Endothelial cell of umbilical vein (primary cell): ENCODE measurements around the gene OSBPL6. TPM values are rescaled to one million over a fixed set of nuclear protein-coding genes. Genes with fewer than 3 reads are reported as not detected.

Experiments used
- BruUV-seq: library from RNA; stranded (reverse); fragments of 400-500 nt; replicated peaks from 2 replicates; lab custom pipeline; 2021; lab: Mats Ljungman, UMichigan
- CTCF ChIA-PET: fragments of 300-600, 350-600 bp; sonication (Branson Sonifier 250); formaldehyde crosslinking; loops from one replicate; lab custom pipeline; 2021; ENCODE audit warnings: antibody characterized with exemption, inconsistent platforms; lab: Charles Lee
- POLR2A ChIA-PET: fragments of 300-600, 350-600 bp; sonication (Branson Sonifier 250); formaldehyde crosslinking; loops from one replicate; lab custom pipeline; 2021; ENCODE audit warnings: antibody characterized with exemption, inconsistent platforms; lab: Charles Lee
- DNase-seq: peaks from one replicate; pipeline ENCODE4 v3.0.0-alpha.2; 2011; ENCODE audit warnings: low read depth, low spot score
- FAIRE-seq: peaks from 2 replicates; lab custom pipeline; 2011; peaks lifted over from hg19 to GRCh38; lab: Jason Lieb, UNC
- H2AFZ ChIP-seq: 2 replicates; pipeline ENCODE4 v1.6.0; 2012; ENCODE audit warnings: low read depth, low read length, control low read depth, inconsistent platforms
- H3K27ac ChIP-seq: 2 replicates; pipeline ENCODE4 v1.5.1; 2011; ENCODE audit warnings: low read depth, mild to moderate bottlenecking, control low read depth, low read length, moderate library complexity; ENCODE audit not compliant: insufficient read depth
- H3K27me3 ChIP-seq, 2 experiments: 2 replicates each; pipeline versions ENCODE4 v1.6.0 to v1.6.1; 2011; ENCODE audit warnings: low read length in 2 of 2, mixed read lengths in 1 of 2; ENCODE audit not compliant: control insufficient read depth in 2 of 2, insufficient read depth in 2 of 2
- H3K36me3 ChIP-seq, 2 experiments: 2 replicates in 1 of 2; 3 replicates in 1 of 2; pipeline ENCODE4 v1.5.1; 2011; ENCODE audit warnings: low read length in 2 of 2, mild to moderate bottlenecking in 1 of 2, moderate library complexity in 1 of 2; ENCODE audit not compliant: control insufficient read depth in 2 of 2, insufficient read depth in 2 of 2; ENCODE audit errors: extremely low read depth in 1 of 2
- H3K4me1 ChIP-seq: 3 replicates; pipeline ENCODE4 v1.5.1; 2011; ENCODE audit warnings: mild to moderate bottlenecking, low read length; ENCODE audit not compliant: control insufficient read depth, insufficient read depth; ENCODE audit errors: extremely low read depth
- H3K4me2 ChIP-seq: 2 replicates; pipeline ENCODE4 v1.6.1; 2011; ENCODE audit warnings: low read length, control low read depth, mixed read lengths; ENCODE audit not compliant: insufficient read depth
- H3K4me3 ChIP-seq, 3 experiments: fragments of 200-600 bp in 1 of 3; sonication (generic), shearing (Covaris generic) in 1 of 3; replicated peaks in 1 of 3; 2 replicates each; pipeline ENCODE4 v1.5.1; 2011 to 2016; ENCODE audit warnings: control low read depth in 3 of 3, low read length in 3 of 3, mild to moderate bottlenecking in 2 of 3, inconsistent platforms in 1 of 3, low read depth in 1 of 3, moderate library complexity in 1 of 3; ENCODE audit not compliant: insufficient read depth in 1 of 3
- H3K79me2 ChIP-seq: 2 replicates; pipeline ENCODE4 v1.6.0; 2012; ENCODE audit warnings: low read length, inconsistent platforms; ENCODE audit not compliant: control insufficient read depth, insufficient read depth
- H3K9ac ChIP-seq: replicated peaks from 2 replicates; pipeline ENCODE3; 2011; ENCODE audit warnings: low read length, control low read depth; ENCODE audit not compliant: insufficient read depth; ENCODE audit errors: extremely low read depth
- H3K9me1 ChIP-seq: replicated peaks from 3 replicates; pipeline ENCODE4 v1.6.0; 2011; ENCODE audit warnings: mild to moderate bottlenecking, low read length; ENCODE audit not compliant: control insufficient read depth, insufficient read depth; ENCODE audit errors: extremely low read depth
- H3K9me3 ChIP-seq: replicated peaks from 2 replicates; pipeline ENCODE4 v1.5.1; 2012; ENCODE audit warnings: low read length, inconsistent platforms; ENCODE audit not compliant: control insufficient read depth, insufficient read depth
- H4K20me1 ChIP-seq: replicated peaks from 2 replicates; pipeline ENCODE3; 2011; ENCODE audit warnings: mild to moderate bottlenecking, low read length; ENCODE audit not compliant: control insufficient read depth, insufficient read depth; ENCODE audit errors: extremely low read depth
- CTCF ChIP-seq, 2 donors: IDR thresholded peaks; 1 replicate in 1 of 2; 2 replicates in 1 of 2; pipeline ENCODE4 v1.5.1; 2011; ENCODE audit warnings: low read length in 2 of 2, mild to moderate bottlenecking in 2 of 2, moderate library complexity in 2 of 2, control low read depth in 1 of 2, inconsistent platforms in 1 of 2, low read depth in 1 of 2; ENCODE audit not compliant: insufficient read depth in 1 of 2; ENCODE audit errors: extremely low read depth in 1 of 2
- EZH2 ChIP-seq: IDR thresholded peaks from 2 replicates; pipeline ENCODE4 v1.6.1; 2012; ENCODE audit warnings: borderline replicate concordance, low read depth, mild to moderate bottlenecking, moderate library complexity, low read length, inconsistent platforms; ENCODE audit not compliant: severe bottlenecking
- GATA2 ChIP-seq: IDR thresholded peaks from 2 replicates; pipeline ENCODE4 v1.7.0; 2011; ENCODE audit warnings: low read depth, mild to moderate bottlenecking, moderate library complexity, mixed read lengths, low read length; ENCODE audit not compliant: insufficient read length, insufficient read depth
- JUN ChIP-seq: IDR thresholded peaks from 2 replicates; pipeline ENCODE4 v1.6.1; 2011; ENCODE audit warnings: borderline replicate concordance, low read depth; ENCODE audit not compliant: insufficient read length, insufficient read depth
- MYC ChIP-seq: IDR thresholded peaks from one replicate; pipeline ENCODE4 v1.6.1; 2011; ENCODE audit warnings: mild to moderate bottlenecking, low read depth, low read length
- POLR2A ChIP-seq: IDR thresholded peaks from 2 replicates; pipeline ENCODE4 v1.6.1; 2012; ENCODE audit warnings: low read depth, mild to moderate bottlenecking, control low read depth, low read length
- POLR2AphosphoS5 ChIP-seq: IDR thresholded peaks from 2 replicates; pipeline ENCODE4 v1.6.1; 2012; ENCODE audit warnings: low read depth, mild to moderate bottlenecking, control low read depth, low read length, moderate library complexity; ENCODE audit not compliant: insufficient read depth
- dilution Hi-C: fragments of 300-500 bp; cut with MboI; formaldehyde crosslinking; loops from one replicate; pipeline ENCODE4 v1.15.0; 2019; ENCODE audit warnings: low sequenced_read_pairs; ENCODE audit not compliant: extremely low pct_ligation_motif_present
- intact Hi-C: fragments of 100-400 bp; cut with micrococcal nuclease; formaldehyde crosslinking; loops from one replicate; pipeline ENCODE4 v1.10.0; 2022
- polyA plus RNA-seq, 4 experiments: library from polyadenylated mRNA; depleted of rRNA in 3 of 4; stranded (reverse) in 3 of 4; unstranded in 1 of 4; fragments of >200 nt; gene quantifications; 2 replicates each; pipeline versions ENCODE4 v1.2.1 to v1.2.3, GENCODE V29; 2011 to 2012; ENCODE audit warnings: missing spikeins in 1 of 4
- total RNA-seq: library from RNA; stranded (reverse); gene quantifications from 2 replicates; pipeline ENCODE4 v1.2.3, GENCODE V29; 2021
- TF ChIP-seq, protein P1 (sequence below): IDR thresholded peaks from 2 replicates; pipeline ENCODE4 v1.6.1; 2011; ENCODE audit not compliant: insufficient read depth, insufficient read length

Gene OSBPL6
- total and polyA plus RNA-seq, 2 donors (not counting 3 experiments of a cell fraction or from before 2014, with no cell fraction given), result 1.5 to 2.3 TPM

DNA sequence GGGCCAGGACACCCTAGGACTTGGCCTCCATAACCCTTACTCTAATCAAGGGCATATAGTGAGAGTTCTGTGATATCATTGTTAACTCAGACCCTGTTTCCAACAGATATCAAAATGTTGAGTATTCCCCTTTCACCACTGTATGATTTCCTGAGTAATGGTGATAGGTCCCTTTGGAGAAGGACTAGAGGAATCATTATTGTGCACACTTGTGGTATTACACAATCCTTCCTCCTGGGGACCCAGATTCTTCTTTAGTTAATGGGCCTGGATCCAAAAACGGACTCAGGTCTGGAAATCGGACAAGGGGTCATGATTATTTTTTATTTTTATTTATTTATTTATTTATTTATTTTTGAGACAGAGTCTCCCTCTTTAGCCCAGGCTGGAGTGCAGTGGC is 233.1 kb downstream of the OSBPL6 start:
- H3K27ac ChIP-seq, result no peak overlapping the region
- H3K9me1 ChIP-seq, result no peaks in the 10 kb centered on the region
- CTCF ChIA-PET, result interaction anchor here (2.4 to 2.9 kb wide), 2 partner anchors 8 to 13 kb away, joined by 11 to 16 read pairs; no protein-coding TSS in a partner anchor
- H3K36me3 ChIP-seq, result peaks cover 11 to 14% of the 10 kb centered on the region in 2 experiments
- no peaks in the 10 kb centered on the region for H3K27me3 ChIP-seq
- no peak for FAIRE-seq
- H3K4me3 ChIP-seq, result no peak overlapping the region
- no peaks in the 10 kb centered on the region for H3K4me1 ChIP-seq
- no peaks in the 10 kb centered on the region for H4K20me1 ChIP-seq
- no peak for DNase-seq
- peaks cover 2% of the 10 kb centered on the region for H3K79me2 ChIP-seq
- POLR2A ChIA-PET, result interaction anchor here (1.3 kb wide), 1 partner anchor 24 kb away, joined by 4 read pairs; the partner anchor contains the start of genes PJVK and PRKRA
- H3K4me2 ChIP-seq, result no peak overlapping the region
- dilution Hi-C loops, result loop anchor here (25.0 kb wide), 1 partner anchor 290 kb away; no protein-coding TSS in a partner anchor
- TF ChIP-seq CTCF (IDR thresholded peaks at IDR 0.05; ENCODE audit: extremely low read depth in 1 of 2, insufficient read depth in 1 of 2, low read depth in 1 of 2, low read length in 2 of 2), result no peak
- TF ChIP-seq EZH2, result no peak
- no peak for TF ChIP-seq JUN
- TF ChIP-seq, protein P1, sequence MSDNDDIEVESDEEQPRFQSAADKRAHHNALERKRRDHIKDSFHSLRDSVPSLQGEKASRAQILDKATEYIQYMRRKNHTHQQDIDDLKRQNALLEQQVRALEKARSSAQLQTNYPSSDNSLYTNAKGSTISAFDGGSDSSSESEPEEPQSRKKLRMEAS, result no peak
- no peak for TF ChIP-seq GATA2
- no peak for TF ChIP-seq POLR2AphosphoS5
- TF ChIP-seq POLR2A, result no peak
- no peak for TF ChIP-seq MYC
- intact Hi-C loops, result no loop called here
- no peak overlapping the region for H3K9ac ChIP-seq
- no peaks in the 10 kb centered on the region for H3K9me3 ChIP-seq
- H2AFZ ChIP-seq, result no peak overlapping the region
- BruUV-seq, result no TSS peak
